Erythroblast (primary cell): Measurements from ENCODE around the gene INSYN2B.

Source experiments
- GATA1 ChIP-seq: IDR thresholded peaks from 2 replicates; pipeline ENCODE4 v1.6.1; 2011; ENCODE audit warnings: low read depth, mild to moderate bottlenecking, control low read depth, low read length, moderate library complexity
- POLR2A ChIP-seq: IDR thresholded peaks from 2 replicates; pipeline ENCODE4 v1.6.1; 2011; ENCODE audit warnings: mild to moderate bottlenecking, low read length

DNA sequence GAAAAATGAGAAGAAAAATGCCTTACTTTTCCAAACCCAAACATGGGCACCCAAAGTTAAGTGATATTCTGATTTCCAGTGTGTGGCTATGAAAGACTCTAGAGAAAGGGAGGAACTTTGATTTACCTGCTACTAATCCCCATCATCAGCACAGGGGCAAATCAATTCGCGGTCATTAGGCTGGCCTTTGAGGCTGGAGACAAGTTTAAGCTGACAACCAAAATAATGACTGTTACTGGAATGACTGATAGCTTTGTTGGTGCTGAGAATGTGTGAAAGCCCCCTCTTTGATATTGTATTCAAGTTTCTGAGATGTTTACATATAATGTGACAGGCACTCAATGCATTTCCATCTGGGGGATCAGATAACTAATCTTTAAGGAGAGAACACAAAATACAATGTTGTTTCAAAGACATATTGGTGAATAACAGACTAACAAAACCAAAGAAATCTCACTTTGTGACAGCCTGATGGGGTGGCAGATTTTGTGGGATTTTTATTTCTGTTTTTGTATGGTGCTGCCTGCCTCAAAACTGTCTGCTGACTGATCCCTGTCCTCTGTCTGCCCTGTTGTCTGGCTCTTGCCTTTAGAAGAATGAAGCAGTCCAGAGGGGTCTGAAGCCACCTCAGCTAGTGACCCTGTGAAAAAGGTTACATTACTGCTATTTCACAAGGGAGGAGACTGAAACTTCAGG, 12.6 kb upstream of the INSYN2B start:
- TF ChIP-seq POLR2A: no peak
- TF ChIP-seq GATA1: no peak
